ELF-1 (cell line): ENCODE measurements around the gene KLHL15.
"Not testable (repeated sequence)": the region's sequence is repeated elsewhere in the genome, so short reads cannot be mapped to it uniquely, and the experiment has no call there.

Source experiments
- DNase-seq: peaks from one replicate; pipeline ENCODE4 v3.0.0-alpha.2; 2016; ENCODE audit warnings: low read depth, low spot score

The KLHL15 gene

GRCh38 chrX:24027086-24027485 is at the start of gene KLHL15:
TSS of gene KLHL15 (minus strand) at chrX:24027186. CDS start at chrX:24006693, 20,493 bp downstream.
- no peak for DNase-seq

GRCh38 chrX:24069877-24070276 is 42.9 kb upstream of the KLHL15 start:
- DNase-seq, result no peak

- DNase-seq, result peak; percentile 14
These were observed 36.5 kb upstream of the KLHL15 start for GRCh38 chrX:24063488-24063887.

GRCh38 chrX:24055043-24055356 is 28.0 kb upstream of the KLHL15 start:
- no peak for DNase-seq

GRCh38 chrX:24054182-24055042 is 27.4 kb upstream of the KLHL15 start, which contains the start of gene EIF2S3:
TSS of gene EIF2S3 (plus strand) at chrX:24054956. CDS start at chrX:24054969, 13 bp downstream.
- peak; percentile 99 for DNase-seq

GRCh38 chrX:24050522-24051318 is 23.7 kb upstream of the KLHL15 start:
- DNase-seq, result not testable (repeated sequence)

GRCh38 chrX:24049643-24050042 is 22.7 kb upstream of the KLHL15 start:
- not testable (repeated sequence) for DNase-seq

- DNase-seq, result not testable (repeated sequence)
These were observed 19.1 kb upstream of the KLHL15 start for GRCh38 chrX:24046060-24046459.

- DNase-seq, result no peak
These were observed 10.7 kb upstream of the KLHL15 start for GRCh38 chrX:24037729-24038128.

GRCh38 chrX:24034485-24034884 is 7.5 kb upstream of the KLHL15 start:
- no peak for DNase-seq

GRCh38 chrX:24030597-24030996 is 3.6 kb upstream of the KLHL15 start:
- no peak for DNase-seq

GRCh38 chrX:24027985-24028384 is 999 bp upstream of the KLHL15 start:
- DNase-seq, result peak; percentile 54

- DNase-seq, result peak; percentile 29
These were observed 554 bp downstream of the KLHL15 start for GRCh38 chrX:24026432-24026831.

- peak; percentile 77 for DNase-seq
These were observed 1.1 kb downstream of the KLHL15 start for GRCh38 chrX:24025741-24026403.

GRCh38 chrX:24024819-24025740 is 1.9 kb downstream of the KLHL15 start:
- DNase-seq, result peak; percentile 90

- DNase-seq, result no peak
These were observed 2.9 kb downstream of the KLHL15 start for GRCh38 chrX:24023972-24024669.

- no peak for DNase-seq
These were observed 3.4 kb downstream of the KLHL15 start for GRCh38 chrX:24023544-24023943.

- no peak for DNase-seq
These were observed 6.6 kb downstream of the KLHL15 start for GRCh38 chrX:24020306-24020876.

GRCh38 chrX:24019448-24019847 is 7.5 kb downstream of the KLHL15 start:
- no peak for DNase-seq

- DNase-seq, result no peak
These were observed 8.2 kb downstream of the KLHL15 start for GRCh38 chrX:24018809-24019208.
